Progenitor cell of endocrine pancreas (in vitro differentiated cells): Measurements from ENCODE around the gene PTPRK. TPM values are rescaled to one million over a fixed set of nuclear protein-coding genes. Genes with fewer than 3 reads are reported as not detected.

Experiments used
- DNase-seq: peaks from one replicate; pipeline ENCODE4 v3.0.0; 2021; ENCODE audit warnings: low spot score; ENCODE audit not compliant: unreplicated experiment
- H3K27ac Mint-ChIP-seq: 2 replicates; pipeline ENCODE4 v1.8.0; 2021; ENCODE audit warnings: mild to moderate bottlenecking, moderate library complexity, mixed read lengths
- H3K27me3 Mint-ChIP-seq: 2 replicates; pipeline ENCODE4 v1.8.0; 2021; ENCODE audit warnings: mixed read lengths
- H3K36me3 Mint-ChIP-seq: 2 replicates; pipeline ENCODE4 v1.8.0; 2022; ENCODE audit warnings: mixed read lengths; ENCODE audit not compliant: insufficient read depth
- H3K4me1 Mint-ChIP-seq: 2 replicates; pipeline ENCODE4 v1.8.0; 2021; ENCODE audit warnings: low read depth, mixed read lengths
- H3K4me3 Mint-ChIP-seq: 2 replicates; pipeline ENCODE4 v1.8.0; 2021; ENCODE audit warnings: low read depth, mild to moderate bottlenecking, moderate library complexity, mixed read lengths
- H3K9me3 Mint-ChIP-seq: 2 replicates; pipeline ENCODE4 v1.8.0; 2021; ENCODE audit warnings: low read depth, mixed read lengths
- total RNA-seq: library from RNA; stranded (reverse); gene quantifications from 2 replicates; pipeline ENCODE4 v1.2.1, GENCODE V29; 2021
- TF ChIP-seq, protein P1 (sequence below): fragments of 200-600 bp; sonication (generic); IDR thresholded peaks from one replicate; pipeline ENCODE4 v1.5.0; 2021; ENCODE audit warnings: antibody characterized with exemption, mild to moderate bottlenecking; ENCODE audit not compliant: unreplicated experiment

Gene PTPRK
- total RNA-seq, 1 donor from 2014 or later = 86.2 TPM

DNA sequence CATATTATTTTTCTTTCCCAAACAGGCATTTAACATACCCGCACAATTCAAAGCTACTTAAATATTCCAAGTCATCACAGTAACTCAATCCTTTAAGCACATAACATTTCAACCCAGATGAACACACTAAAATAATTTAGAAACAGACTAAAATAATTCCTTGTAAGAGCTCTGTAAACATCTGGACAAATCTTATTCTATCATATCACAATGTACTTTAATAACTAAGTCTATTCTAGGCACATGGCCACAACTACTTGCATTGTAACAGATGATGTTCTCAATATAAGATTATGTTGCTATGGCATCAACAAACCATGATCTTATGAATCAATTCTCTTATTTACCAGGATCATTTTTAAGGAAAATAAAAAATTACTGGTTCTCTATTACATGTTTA, 496.4 kb downstream of the PTPRK start:
- H3K36me3 Mint-ChIP-seq = no peaks in the 10 kb centered on the region
- H3K27me3 Mint-ChIP-seq = no peaks in the 10 kb centered on the region
- no peak overlapping the region for H3K4me3 Mint-ChIP-seq
- H3K27ac Mint-ChIP-seq = no peak overlapping the region
- TF ChIP-seq, protein P1, sequence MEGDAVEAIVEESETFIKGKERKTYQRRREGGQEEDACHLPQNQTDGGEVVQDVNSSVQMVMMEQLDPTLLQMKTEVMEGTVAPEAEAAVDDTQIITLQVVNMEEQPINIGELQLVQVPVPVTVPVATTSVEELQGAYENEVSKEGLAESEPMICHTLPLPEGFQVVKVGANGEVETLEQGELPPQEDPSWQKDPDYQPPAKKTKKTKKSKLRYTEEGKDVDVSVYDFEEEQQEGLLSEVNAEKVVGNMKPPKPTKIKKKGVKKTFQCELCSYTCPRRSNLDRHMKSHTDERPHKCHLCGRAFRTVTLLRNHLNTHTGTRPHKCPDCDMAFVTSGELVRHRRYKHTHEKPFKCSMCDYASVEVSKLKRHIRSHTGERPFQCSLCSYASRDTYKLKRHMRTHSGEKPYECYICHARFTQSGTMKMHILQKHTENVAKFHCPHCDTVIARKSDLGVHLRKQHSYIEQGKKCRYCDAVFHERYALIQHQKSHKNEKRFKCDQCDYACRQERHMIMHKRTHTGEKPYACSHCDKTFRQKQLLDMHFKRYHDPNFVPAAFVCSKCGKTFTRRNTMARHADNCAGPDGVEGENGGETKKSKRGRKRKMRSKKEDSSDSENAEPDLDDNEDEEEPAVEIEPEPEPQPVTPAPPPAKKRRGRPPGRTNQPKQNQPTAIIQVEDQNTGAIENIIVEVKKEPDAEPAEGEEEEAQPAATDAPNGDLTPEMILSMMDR = no peak
- no peak for DNase-seq
- H3K4me1 Mint-ChIP-seq = peaks cover 2% of the 10 kb centered on the region
- H3K9me3 Mint-ChIP-seq = no peaks in the 10 kb centered on the region

GRCh38 chr6:128018821-128019220, 501.6 kb downstream of the PTPRK start:
- H3K27ac Mint-ChIP-seq = no peak overlapping the region
- no peak for DNase-seq
- H3K27me3 Mint-ChIP-seq = no peaks in the 10 kb centered on the region
- no peaks in the 10 kb centered on the region for H3K9me3 Mint-ChIP-seq
- peaks cover 1% of the 10 kb centered on the region for H3K36me3 Mint-ChIP-seq
- TF ChIP-seq, protein P1 = no peak
- no peak overlapping the region for H3K4me3 Mint-ChIP-seq
- H3K4me1 Mint-ChIP-seq = peaks cover 4% of the 10 kb centered on the region

DNA sequence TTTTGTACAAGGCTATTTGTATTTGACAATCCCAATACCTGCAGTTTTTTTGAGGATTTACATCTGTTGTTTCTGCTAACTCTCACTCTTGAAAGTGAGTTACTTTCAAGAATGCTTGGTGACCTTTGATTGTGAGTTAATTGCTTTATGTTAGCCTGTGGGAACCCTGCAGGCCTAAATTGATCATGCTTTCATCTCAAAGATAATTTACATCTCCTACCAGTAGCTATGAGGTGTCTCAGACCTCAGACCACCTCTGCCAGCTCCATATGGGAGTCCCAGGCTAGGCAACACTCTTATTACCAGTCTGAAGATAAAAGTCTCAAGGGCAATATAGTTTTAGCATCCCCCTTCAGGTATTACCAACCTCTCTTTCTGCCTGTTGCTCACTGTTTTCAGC, 503.1 kb downstream of the PTPRK start:
- H3K27ac Mint-ChIP-seq = no peak overlapping the region
- TF ChIP-seq, protein P1 = no peak
- H3K27me3 Mint-ChIP-seq = no peaks in the 10 kb centered on the region
- peaks cover 4% of the 10 kb centered on the region for H3K4me1 Mint-ChIP-seq
- no peak for DNase-seq
- H3K36me3 Mint-ChIP-seq = peaks cover 1% of the 10 kb centered on the region
- H3K9me3 Mint-ChIP-seq = no peaks in the 10 kb centered on the region
- no peak overlapping the region for H3K4me3 Mint-ChIP-seq

DNA sequence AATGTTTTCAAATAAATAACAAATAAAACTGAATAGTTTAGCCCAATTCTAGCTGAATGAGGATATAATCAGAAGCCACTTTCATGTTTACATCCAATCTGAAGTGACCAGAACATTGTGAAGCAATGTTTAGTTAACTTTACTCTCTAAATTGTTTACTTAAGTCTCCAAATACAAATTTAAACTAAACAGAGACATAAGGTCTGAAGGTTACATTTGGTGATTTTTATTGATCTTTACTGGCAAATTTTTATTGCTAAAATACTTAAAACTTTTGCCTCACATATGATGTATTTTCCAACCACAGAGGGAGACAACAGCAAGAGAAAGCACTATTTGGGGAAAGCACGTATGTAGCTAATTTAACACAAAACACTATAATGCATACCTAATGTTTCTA, 512.7 kb downstream of the PTPRK start:
- Mint-ChIP-seq H3K4me1 (peaks cover 2% of the 10 kb centered on the region), H3K27ac (no peak overlapping the region), H3K9me3 (no peaks in the 10 kb centered on the region), H3K36me3 (no peaks in the 10 kb centered on the region), H3K27me3 (no peaks in the 10 kb centered on the region), H3K4me3 (no peak overlapping the region)
- TF ChIP-seq, protein P1 = no peak
- DNase-seq = no peak

- TF ChIP-seq, protein P1 = no peak
- Mint-ChIP-seq H3K4me3 (no peak overlapping the region), H3K27me3 (no peaks in the 10 kb centered on the region), H3K36me3 (no peaks in the 10 kb centered on the region), H3K9me3 (no peaks in the 10 kb centered on the region), H3K27ac (no peak overlapping the region), H3K4me1 (peaks cover 2% of the 10 kb centered on the region)
- DNase-seq = no peak
Measured at GRCh38 chr6:128005009-128005408, 515.4 kb downstream of the PTPRK start.
